Transverse colon (tissue), 4 donors: ENCODE data around the gene TMEM132D.

Experiments
- POLR2A ChIP-seq: fragments of 450-650 bp; IDR thresholded peaks from one replicate; pipeline ENCODE4 v1.6.1; 2016; ENCODE audit warnings: antibody characterized with exemption, mild to moderate bottlenecking, moderate library complexity
- POLR2AphosphoS5 ChIP-seq, 3 donors: sonication (generic); formaldehyde crosslinking; IDR thresholded peaks; one replicate each; pipeline ENCODE4 v1.6.1; 2016; ENCODE audit warnings: antibody characterized with exemption in 3 of 3
- TF ChIP-seq, protein P1 (sequence below), 5 experiments: fragments of 200-600 bp in 3 of 5; fragments of 450-650 bp in 2 of 5; sonication (generic) in 3 of 5; IDR thresholded peaks; 1 replicate in 2 of 5; 2 replicates in 3 of 5; pipeline ENCODE4 v1.5.1; 2016 to 2017; ENCODE audit warnings: antibody characterized with exemption in 5 of 5, inconsistent platforms in 3 of 5, mild to moderate bottlenecking in 2 of 5, moderate library complexity in 1 of 5

DNA sequence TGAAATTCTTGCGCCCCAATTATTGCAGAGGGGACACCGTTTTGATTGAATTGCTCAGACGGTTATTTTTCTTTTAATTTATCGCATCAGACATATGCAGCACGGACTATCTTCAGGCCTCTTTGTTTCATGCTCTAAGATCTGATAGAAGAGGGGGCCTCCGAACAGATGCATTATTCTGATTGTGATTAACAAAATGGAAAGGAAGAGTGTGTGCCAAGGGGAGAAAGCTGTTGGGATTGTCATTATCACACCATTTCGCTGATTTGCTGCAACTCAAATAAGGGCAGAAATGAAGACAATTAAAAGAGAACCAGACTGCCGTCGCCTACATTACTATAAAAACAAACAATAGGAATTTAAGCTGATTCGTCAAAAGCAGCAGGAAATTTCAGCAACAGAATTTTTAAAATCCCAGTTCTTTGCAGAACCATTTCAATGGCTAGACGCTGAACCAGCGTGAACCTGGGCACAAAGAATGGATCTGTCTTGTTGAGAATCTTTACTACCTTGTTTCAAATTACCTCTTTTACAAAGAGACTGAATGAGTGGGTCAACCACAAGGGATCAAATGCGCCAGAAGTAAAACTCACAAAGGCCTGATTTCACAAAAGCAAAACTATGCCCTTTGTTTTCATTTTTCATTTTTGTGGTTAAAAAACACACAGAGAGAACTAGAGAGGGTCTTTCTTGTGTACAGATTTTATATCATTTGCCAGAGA lies 30.6 kb downstream of the TMEM132D start:
- TF ChIP-seq, protein P1, sequence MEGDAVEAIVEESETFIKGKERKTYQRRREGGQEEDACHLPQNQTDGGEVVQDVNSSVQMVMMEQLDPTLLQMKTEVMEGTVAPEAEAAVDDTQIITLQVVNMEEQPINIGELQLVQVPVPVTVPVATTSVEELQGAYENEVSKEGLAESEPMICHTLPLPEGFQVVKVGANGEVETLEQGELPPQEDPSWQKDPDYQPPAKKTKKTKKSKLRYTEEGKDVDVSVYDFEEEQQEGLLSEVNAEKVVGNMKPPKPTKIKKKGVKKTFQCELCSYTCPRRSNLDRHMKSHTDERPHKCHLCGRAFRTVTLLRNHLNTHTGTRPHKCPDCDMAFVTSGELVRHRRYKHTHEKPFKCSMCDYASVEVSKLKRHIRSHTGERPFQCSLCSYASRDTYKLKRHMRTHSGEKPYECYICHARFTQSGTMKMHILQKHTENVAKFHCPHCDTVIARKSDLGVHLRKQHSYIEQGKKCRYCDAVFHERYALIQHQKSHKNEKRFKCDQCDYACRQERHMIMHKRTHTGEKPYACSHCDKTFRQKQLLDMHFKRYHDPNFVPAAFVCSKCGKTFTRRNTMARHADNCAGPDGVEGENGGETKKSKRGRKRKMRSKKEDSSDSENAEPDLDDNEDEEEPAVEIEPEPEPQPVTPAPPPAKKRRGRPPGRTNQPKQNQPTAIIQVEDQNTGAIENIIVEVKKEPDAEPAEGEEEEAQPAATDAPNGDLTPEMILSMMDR (IDR thresholded peaks at IDR 0.05) = no peak
- no peak for TF ChIP-seq POLR2AphosphoS5 (IDR thresholded peaks at IDR 0.05)
- no peak for TF ChIP-seq POLR2A
